Prostate gland (tissue), 2 donors: ENCODE data around the gene L3MBTL4.

ENCODE experiments used
- POLR2AphosphoS5 ChIP-seq: sonication (generic); formaldehyde crosslinking; IDR thresholded peaks from one replicate; pipeline ENCODE4 v1.6.1; 2017; ENCODE audit warnings: antibody characterized with exemption
- TF ChIP-seq, protein P1 (sequence below), 4 experiments: fragments of 200-600 bp in 2 of 4; fragments of 450-650 bp in 2 of 4; sonication (generic) in 2 of 4; IDR thresholded peaks; 1 replicate in 3 of 4; 2 replicates in 1 of 4; pipeline ENCODE4 v1.5.1; 2016 to 2019; ENCODE audit warnings: antibody characterized with exemption in 4 of 4, mild to moderate bottlenecking in 2 of 4, moderate library complexity in 2 of 4

DNA sequence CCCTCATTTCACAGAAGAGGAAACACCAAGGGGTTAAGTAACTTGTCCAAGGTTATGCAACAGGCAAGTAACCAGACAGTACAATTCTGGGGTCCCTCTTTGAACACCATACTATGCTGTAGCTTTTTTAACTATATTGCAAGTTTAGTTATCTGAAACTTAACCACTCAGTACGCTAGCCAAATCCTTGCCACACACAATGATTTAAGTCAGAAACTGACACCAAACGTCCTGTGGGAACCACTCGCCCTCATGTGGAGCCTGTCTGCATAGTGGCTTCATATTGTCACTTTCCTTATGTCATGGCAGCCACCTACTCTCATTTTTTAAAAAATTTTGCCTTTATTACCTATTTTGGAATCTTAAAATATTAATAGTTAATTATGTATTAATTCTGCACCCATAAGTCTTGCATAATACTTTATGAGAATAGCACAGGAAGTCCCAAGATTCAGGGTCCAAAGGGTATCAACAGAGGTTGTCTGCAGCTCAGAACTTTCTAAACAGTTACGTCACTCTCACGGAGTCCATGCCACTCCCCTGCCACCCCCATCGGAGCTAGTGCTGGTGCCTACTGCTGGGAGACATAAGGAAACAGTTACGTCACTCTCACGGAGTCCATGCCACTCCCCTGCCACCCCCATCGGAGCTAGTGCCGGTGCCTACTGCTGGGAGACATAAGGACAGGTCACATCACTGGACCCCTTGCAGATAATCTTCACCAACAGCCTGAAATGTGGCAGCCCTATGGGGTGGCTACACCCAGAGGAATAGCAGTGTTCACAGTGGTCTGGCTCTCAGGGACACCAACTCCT, 99.0 kb downstream of the L3MBTL4 start:
- TF ChIP-seq, protein P1, sequence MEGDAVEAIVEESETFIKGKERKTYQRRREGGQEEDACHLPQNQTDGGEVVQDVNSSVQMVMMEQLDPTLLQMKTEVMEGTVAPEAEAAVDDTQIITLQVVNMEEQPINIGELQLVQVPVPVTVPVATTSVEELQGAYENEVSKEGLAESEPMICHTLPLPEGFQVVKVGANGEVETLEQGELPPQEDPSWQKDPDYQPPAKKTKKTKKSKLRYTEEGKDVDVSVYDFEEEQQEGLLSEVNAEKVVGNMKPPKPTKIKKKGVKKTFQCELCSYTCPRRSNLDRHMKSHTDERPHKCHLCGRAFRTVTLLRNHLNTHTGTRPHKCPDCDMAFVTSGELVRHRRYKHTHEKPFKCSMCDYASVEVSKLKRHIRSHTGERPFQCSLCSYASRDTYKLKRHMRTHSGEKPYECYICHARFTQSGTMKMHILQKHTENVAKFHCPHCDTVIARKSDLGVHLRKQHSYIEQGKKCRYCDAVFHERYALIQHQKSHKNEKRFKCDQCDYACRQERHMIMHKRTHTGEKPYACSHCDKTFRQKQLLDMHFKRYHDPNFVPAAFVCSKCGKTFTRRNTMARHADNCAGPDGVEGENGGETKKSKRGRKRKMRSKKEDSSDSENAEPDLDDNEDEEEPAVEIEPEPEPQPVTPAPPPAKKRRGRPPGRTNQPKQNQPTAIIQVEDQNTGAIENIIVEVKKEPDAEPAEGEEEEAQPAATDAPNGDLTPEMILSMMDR (IDR thresholded peaks at IDR 0.05), result no peak
- TF ChIP-seq POLR2AphosphoS5, result no peak
